Subcutaneous abdominal adipose tissue (tissue), 5 donors: ENCODE measurements around the gene APOC1.
"Not testable (repeated sequence)": the region's sequence is repeated elsewhere in the genome, so short reads cannot be mapped to it uniquely, and the experiment has no call there.

Source experiments
- H3K27ac ChIP-seq: one replicate; pipeline ENCODE4 v1.7.0; 2013; ENCODE audit warnings: low read depth, mild to moderate bottlenecking, inconsistent platforms, low read length, moderate library complexity
- H3K27me3 ChIP-seq, 5 donors: one replicate each; pipeline ENCODE4 v1.7.0; 2013; ENCODE audit warnings: low read length in 5 of 5, inconsistent platforms in 1 of 5; ENCODE audit not compliant: control insufficient read depth in 5 of 5, insufficient read depth in 4 of 5
- H3K36me3 ChIP-seq, 5 donors: one replicate each; pipeline ENCODE4 v1.7.0; 2013; ENCODE audit warnings: low read length in 5 of 5; ENCODE audit not compliant: control insufficient read depth in 5 of 5, insufficient read depth in 5 of 5
- H3K4me1 ChIP-seq, 5 donors: one replicate each; pipeline ENCODE4 v1.7.0; 2013; ENCODE audit warnings: low read length in 5 of 5, mild to moderate bottlenecking in 3 of 5, moderate library complexity in 1 of 5; ENCODE audit not compliant: control insufficient read depth in 5 of 5, insufficient read depth in 5 of 5
- H3K4me3 ChIP-seq, 5 donors: one replicate each; pipeline ENCODE4 v1.7.0; 2013; ENCODE audit warnings: low read length in 5 of 5, low read depth in 1 of 5
- H3K9ac ChIP-seq, 5 donors: one replicate each; pipeline ENCODE4 v1.7.0; 2013; ENCODE audit warnings: low read length in 5 of 5, mild to moderate bottlenecking in 4 of 5, moderate library complexity in 3 of 5
- H3K9me3 ChIP-seq, 5 donors: one replicate each; pipeline ENCODE4 v1.7.0; 2013; ENCODE audit warnings: low read length in 5 of 5; ENCODE audit not compliant: control insufficient read depth in 5 of 5
- donor health status: healthy.
- donor health status: healthy.
- donor health status: healthy.
- donor health status: healthy.
- donor health status: healthy.

APOC1 gene

GRCh38 chr19:44876930-44877535 is 37.4 kb upstream of the APOC1 start:
- no peak overlapping the region for H3K4me3 ChIP-seq
- H3K27ac ChIP-seq: peak overlapping the region; percentile 34
- no peaks in the 10 kb centered on the region for H3K9me3 ChIP-seq
- H3K9ac ChIP-seq: no peak overlapping the region
- no peaks in the 10 kb centered on the region for H3K27me3 ChIP-seq
- peaks cover 3 to 72% (median 68%) of the 10 kb centered on the region in 5 donors for H3K36me3 ChIP-seq
- peaks cover 0 to 37% (median 5%) of the 10 kb centered on the region in 5 donors for H3K4me1 ChIP-seq

DNA sequence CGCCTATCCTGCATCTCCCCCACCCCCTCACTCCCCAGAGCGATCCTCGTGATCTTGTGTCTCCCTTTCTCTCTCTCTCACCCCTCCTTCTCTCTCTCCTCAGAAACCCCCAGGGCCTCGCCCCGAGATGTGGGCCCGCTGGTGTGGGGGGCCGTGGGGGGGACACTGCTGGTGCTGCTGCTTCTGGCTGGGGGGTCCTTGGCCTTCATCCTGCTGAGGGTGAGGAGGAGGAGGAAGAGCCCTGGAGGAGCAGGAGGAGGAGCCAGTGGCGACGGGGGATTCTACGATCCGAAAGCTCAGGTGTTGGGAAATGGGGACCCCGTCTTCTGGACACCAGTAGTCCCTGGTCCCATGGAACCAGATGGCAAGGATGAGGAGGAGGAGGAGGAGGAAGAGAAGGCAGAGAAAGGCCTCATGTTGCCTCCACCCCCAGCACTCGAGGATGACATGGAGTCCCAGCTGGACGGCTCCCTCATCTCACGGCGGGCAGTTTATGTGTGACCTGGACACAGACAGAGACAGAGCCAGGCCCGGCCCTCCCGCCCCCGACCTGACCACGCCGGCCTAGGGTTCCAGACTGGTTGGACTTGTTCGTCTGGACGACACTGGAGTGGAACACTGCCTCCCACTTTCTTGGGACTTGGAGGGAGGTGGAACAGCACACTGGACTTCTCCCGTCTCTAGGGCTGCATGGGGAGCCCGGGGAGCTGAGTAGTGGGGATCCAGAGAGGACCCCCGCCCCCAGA is 36.1 kb upstream of the APOC1 start:
- Histone ChIP-seq H3K9me3 (no peaks in the 10 kb centered on the region), H3K27me3 (no peaks in the 10 kb centered on the region), H3K4me1 (peaks cover 0 to 30% (median 5%) of the 10 kb centered on the region in 5 donors), H3K36me3 (peaks cover 0 to 65% (median 59%) of the 10 kb centered on the region in 5 donors), H3K27ac (no peak overlapping the region), H3K9ac (no peak overlapping the region), H3K4me3 (no peak overlapping the region)

DNA sequence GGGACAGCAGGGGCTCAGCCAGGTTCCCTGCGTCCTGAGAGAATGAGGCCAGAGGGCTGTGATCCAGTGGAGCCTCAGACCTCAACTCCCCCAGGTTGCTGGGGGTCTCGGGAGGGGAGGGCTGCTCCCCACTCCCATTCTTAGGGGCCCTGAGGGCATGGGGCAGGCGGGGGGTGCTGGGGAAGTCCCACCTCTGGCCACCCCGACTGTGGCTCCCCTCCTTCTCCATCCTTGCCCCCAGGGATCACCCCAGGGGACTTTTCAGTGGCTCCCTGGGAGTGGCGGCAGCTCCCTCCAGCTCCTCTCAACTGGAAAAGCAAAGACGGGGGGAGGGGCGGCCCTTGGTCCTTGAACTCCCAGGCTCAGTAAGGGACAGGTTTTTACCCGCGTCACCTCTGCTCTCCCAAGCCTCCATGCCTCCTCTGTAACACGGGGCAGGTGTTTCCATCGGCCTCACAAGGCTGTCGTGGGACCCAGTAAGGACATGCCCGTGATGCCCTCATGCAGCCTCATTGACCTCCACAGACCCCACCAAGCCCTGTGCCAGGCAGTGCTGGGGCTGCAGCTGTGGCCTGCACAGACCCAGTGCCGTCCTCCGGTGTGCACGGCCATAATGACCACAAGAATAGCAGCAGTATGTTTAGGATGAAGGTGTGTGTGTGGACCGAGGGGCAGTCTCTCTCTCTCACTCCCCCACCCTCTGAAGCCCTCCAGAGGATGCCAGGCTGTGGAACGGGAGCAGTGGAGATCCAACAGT is 34.9 kb upstream of the APOC1 start:
- Histone ChIP-seq H3K36me3 (peaks cover 0 to 62% (median 55%) of the 10 kb centered on the region in 5 donors), H3K4me1 (peaks cover 0 to 25% (median 4%) of the 10 kb centered on the region in 5 donors), H3K9me3 (no peaks in the 10 kb centered on the region), H3K27ac (no peak overlapping the region), H3K27me3 (no peaks in the 10 kb centered on the region), H3K4me3 (no peak overlapping the region), H3K9ac (no peak overlapping the region)

DNA sequence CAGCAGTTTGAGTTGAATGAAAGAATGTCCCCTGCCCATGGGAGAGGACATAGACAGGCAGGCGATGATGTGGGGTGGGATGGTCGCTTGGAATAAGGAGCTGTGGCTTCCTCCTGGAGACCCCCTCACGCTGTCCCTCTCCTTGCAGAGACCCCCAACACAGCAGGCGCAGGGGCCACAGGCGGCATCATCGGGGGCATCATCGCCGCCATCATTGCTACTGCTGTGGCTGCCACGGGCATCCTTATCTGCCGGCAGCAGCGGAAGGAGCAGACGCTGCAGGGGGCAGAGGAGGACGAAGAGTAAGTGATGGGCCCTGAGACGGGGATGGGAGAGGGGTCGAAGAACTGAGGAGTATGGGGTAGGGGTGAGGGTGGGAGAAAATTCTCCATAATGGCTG is 32.3 kb upstream of the APOC1 start:
- Histone ChIP-seq H3K4me1 (peaks cover 0 to 5% (median 0%) of the 10 kb centered on the region in 5 donors), H3K9ac (no peak overlapping the region), H3K27me3 (no peaks in the 10 kb centered on the region)

DNA sequence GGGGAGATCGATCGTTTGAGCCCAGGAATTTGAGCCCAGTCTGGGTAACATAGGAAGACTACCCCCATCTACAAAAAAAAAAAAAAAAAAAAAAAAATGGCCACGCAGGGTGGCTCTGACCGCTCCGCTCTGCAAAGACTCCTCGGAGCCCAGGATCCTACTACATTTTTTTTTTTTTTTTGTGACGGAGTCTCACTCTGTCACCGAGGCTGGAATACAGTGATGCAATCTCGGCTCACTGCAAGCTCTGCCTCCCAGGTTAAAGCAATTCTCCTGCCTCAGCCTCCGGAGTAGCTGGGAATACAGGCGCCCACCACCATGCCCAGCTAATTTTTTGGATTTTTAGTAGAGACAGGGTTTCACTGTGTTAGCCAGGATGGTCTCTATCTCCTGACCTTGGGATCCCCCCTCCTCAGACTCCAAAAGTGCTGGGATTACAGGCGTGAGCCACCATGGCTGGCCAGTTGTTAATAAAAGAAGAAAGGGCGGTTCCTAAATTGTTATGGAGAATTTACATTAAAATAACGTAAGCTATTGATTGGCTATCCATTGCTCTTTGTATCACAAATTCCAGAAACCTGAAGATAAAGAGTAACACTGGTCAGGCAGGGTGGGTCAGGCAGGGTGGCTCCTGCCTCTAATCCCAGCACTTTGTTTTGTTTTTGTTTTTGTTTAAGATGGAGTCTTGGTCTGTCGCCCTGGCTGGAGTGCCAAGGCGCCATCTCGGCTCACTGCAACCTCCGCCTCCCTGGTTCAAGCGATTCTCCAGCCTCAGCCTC is 31.6 kb upstream of the APOC1 start:
- peaks cover 0 to 52% (median 47%) of the 10 kb centered on the region in 5 donors for H3K36me3 ChIP-seq
- H3K9me3 ChIP-seq, H3K4me1 ChIP-seq: not testable (repeated sequence)

More for the DNA sequence above, 32.3 kb upstream of the APOC1 start:
- Histone ChIP-seq H3K9me3 (no peaks in the 10 kb centered on the region), H3K27ac (no peak overlapping the region), H3K36me3 (peaks cover 0 to 54% (median 51%) of the 10 kb centered on the region in 5 donors), H3K4me3 (no peak overlapping the region)

DNA sequence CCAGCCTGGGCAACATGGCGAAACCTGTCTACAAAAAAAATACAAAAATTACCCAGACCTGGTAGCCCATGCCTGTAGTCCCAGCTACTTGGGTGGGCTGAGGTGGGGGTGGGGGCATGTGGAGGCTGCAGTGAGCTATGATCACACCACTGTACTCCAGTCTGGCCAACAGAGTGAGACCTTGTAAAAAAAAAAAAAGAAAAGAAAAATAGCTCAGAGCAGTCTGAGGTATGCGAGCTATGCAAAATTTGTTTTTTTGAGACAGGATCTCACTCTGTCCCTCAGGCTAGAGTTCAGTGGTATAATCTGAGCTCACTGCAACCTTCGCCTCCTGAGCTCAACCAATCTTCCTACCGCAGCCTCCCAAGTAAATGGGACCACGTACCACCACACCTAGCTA is 30.5 kb upstream of the APOC1 start:
- Histone ChIP-seq H3K9me3 (no peaks in the 10 kb centered on the region), H3K4me1 (peaks cover 0 to 5% (median 0%) of the 10 kb centered on the region in 5 donors), H3K27me3 (no peaks in the 10 kb centered on the region), H3K27ac (no peak overlapping the region), H3K9ac (no peak overlapping the region), H3K4me3 (no peak overlapping the region), H3K36me3 (peaks cover 0 to 48% (median 44%) of the 10 kb centered on the region in 5 donors)

More for the DNA sequence above, 31.6 kb upstream of the APOC1 start:
- not testable (repeated sequence) for H3K27me3 ChIP-seq, H3K4me3 ChIP-seq, H3K9ac ChIP-seq, H3K27ac ChIP-seq

GRCh38 chr19:44884566-44884965 is 29.8 kb upstream of the APOC1 start:
- no peak overlapping the region for H3K4me3 ChIP-seq
- no peaks in the 10 kb centered on the region for H3K9me3 ChIP-seq
- peaks cover 0 to 6% (median 1%) of the 10 kb centered on the region in 5 donors for H3K4me1 ChIP-seq
- H3K27me3 ChIP-seq: no peaks in the 10 kb centered on the region
- no peak overlapping the region for H3K27ac ChIP-seq
- no peak overlapping the region for H3K9ac ChIP-seq
- peaks cover 0 to 44% (median 40%) of the 10 kb centered on the region in 5 donors for H3K36me3 ChIP-seq

DNA sequence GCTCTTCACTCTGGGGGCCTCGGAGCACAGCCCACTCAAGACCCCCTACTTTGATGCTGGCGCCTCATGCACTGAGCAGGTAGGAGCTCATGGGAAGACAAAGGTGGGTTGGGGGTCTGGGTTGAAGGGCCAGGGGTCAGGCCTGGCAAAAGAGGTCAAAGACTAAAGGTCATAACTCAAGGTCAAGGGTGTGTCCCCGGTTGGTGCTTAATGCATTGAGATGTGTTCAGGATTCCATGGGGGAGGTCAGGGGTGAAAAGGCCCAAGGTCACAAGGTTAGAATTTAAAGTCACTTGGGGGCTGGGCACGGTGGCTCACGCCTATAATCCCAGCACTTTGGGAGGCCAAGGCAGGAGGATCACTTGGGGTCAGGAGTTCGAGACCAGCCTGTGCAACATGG is 28.3 kb upstream of the APOC1 start:
- Histone ChIP-seq H3K4me1 (peaks cover 5 to 10% (median 8%) of the 10 kb centered on the region in 5 donors), H3K9me3 (no peaks in the 10 kb centered on the region), H3K27ac (no peak overlapping the region), H3K9ac (no peak overlapping the region), H3K4me3 (no peak overlapping the region), H3K36me3 (peaks cover 0 to 42% (median 37%) of the 10 kb centered on the region in 5 donors), H3K27me3 (no peaks in the 10 kb centered on the region)

DNA sequence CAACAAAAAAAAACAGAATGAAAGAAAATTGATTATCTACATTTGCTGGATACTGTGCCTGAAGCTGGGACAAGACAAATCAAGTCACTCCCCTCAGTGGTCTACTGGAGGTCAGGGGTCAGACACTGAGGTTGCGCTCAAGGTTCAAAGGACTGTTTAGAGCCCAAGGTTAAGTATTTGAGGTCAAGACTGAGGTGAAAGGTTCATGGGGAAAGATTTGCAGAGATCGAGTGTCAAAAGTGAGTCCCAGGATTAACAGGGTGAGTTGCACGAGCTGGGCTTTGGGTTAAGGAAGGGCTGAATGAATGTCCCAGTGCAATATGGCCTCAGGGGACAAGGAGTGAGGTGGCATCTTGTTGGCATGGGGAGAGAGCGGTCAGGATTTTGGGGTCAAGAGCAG is 26.8 kb upstream of the APOC1 start:
- Histone ChIP-seq H3K4me1 (peaks cover 8 to 23% (median 21%) of the 10 kb centered on the region in 5 donors), H3K36me3 (peaks cover 0 to 42% (median 39%) of the 10 kb centered on the region in 5 donors), H3K4me3 (no peak overlapping the region), H3K9me3 (no peaks in the 10 kb centered on the region), H3K27me3 (no peaks in the 10 kb centered on the region), H3K9ac (no peak overlapping the region), H3K27ac (no peak overlapping the region)
